H9 (cell line): Measurements from ENCODE around the gene CHPF2. TPM values are rescaled to one million over a fixed set of nuclear protein-coding genes. Genes with fewer than 3 reads are reported as not detected.

ENCODE experiments used
- DNase-seq: peaks from one replicate; pipeline ENCODE4 v3.0.0-alpha.2; 2017
- H2AFZ ChIP-seq: one replicate; pipeline ENCODE4 v1.6.1; 2013; ENCODE audit warnings: mild to moderate bottlenecking, low read length, control low read depth, moderate library complexity
- H2AK5ac ChIP-seq: 2 replicates; pipeline ENCODE4 v1.6.1; 2013; ENCODE audit warnings: low read length, control low read depth, mixed read lengths; ENCODE audit not compliant: insufficient read length
- H2BK120ac ChIP-seq: one replicate; pipeline ENCODE4 v1.6.1; 2013; ENCODE audit warnings: low read depth, mild to moderate bottlenecking, low read length, control low read depth, inconsistent platforms; ENCODE audit not compliant: poor library complexity, severe bottlenecking
- H2BK12ac ChIP-seq: 2 replicates; pipeline ENCODE4 v1.6.1; 2013; ENCODE audit warnings: low read length, control low read depth, mixed read lengths, low read depth; ENCODE audit not compliant: insufficient read length
- H2BK15ac ChIP-seq: 2 replicates; pipeline ENCODE4 v1.6.1; 2013; ENCODE audit warnings: low read depth, low read length, control low read depth
- H2BK20ac ChIP-seq: one replicate; pipeline ENCODE4 v1.6.1; 2013; ENCODE audit warnings: low read depth, mild to moderate bottlenecking, low read length, control low read depth, inconsistent platforms; ENCODE audit not compliant: poor library complexity, severe bottlenecking
- H2BK5ac ChIP-seq: 2 replicates; pipeline ENCODE4 v1.6.1; 2013; ENCODE audit warnings: low read length, control low read depth, mixed read lengths; ENCODE audit not compliant: insufficient read length
- H3K14ac ChIP-seq: 2 replicates; pipeline ENCODE4 v1.6.1; 2013; ENCODE audit warnings: low read length, control low read depth; ENCODE audit not compliant: insufficient read depth
- H3K18ac ChIP-seq: 2 replicates; pipeline ENCODE4 v1.6.1; 2013; ENCODE audit warnings: low read depth, mild to moderate bottlenecking, mixed read lengths, low read length, control low read depth; ENCODE audit not compliant: insufficient read length
- H3K23ac ChIP-seq: 2 replicates; pipeline ENCODE4 v1.6.1; 2013; ENCODE audit warnings: low read length, control low read depth, mixed read lengths, low read depth; ENCODE audit not compliant: insufficient read length
- H3K23me2 ChIP-seq: 2 replicates; pipeline ENCODE4 v1.6.1; 2013; ENCODE audit warnings: low read depth, mild to moderate bottlenecking, mixed read lengths, low read length, control low read depth; ENCODE audit not compliant: insufficient read length, poor library complexity, severe bottlenecking
- H3K27ac ChIP-seq: 2 replicates; pipeline ENCODE4 v1.5.1; 2013; ENCODE audit warnings: low read length, control low read depth, mixed read lengths, low read depth; ENCODE audit not compliant: insufficient read length
- H3K27me3 ChIP-seq: 2 replicates; pipeline ENCODE4 v1.6.1; 2013; ENCODE audit warnings: low read length, control low read depth, inconsistent platforms; ENCODE audit not compliant: insufficient read depth
- H3K4ac ChIP-seq: 2 replicates; pipeline ENCODE4 v1.6.1; 2013; ENCODE audit warnings: low read depth, mild to moderate bottlenecking, control low read depth, inconsistent platforms, low read length, moderate library complexity
- H3K4me1 ChIP-seq: 2 replicates; pipeline ENCODE4 v1.6.1; 2013; ENCODE audit warnings: low read length, control low read depth, inconsistent platforms; ENCODE audit not compliant: insufficient read depth
- H3K4me2 ChIP-seq: 2 replicates; pipeline ENCODE4 v1.6.1; 2013; ENCODE audit warnings: low read length, control low read depth, mixed read lengths; ENCODE audit not compliant: insufficient read length, insufficient read depth
- H3K56ac ChIP-seq: 2 replicates; pipeline ENCODE4 v1.6.1; 2013; ENCODE audit warnings: low read depth, mild to moderate bottlenecking, mixed read lengths, low read length, control low read depth; ENCODE audit not compliant: insufficient read length
- H3K79me1 ChIP-seq: 2 replicates; pipeline ENCODE4 v1.6.1; 2013; ENCODE audit warnings: low read depth, mild to moderate bottlenecking, moderate library complexity, low read length, control low read depth, inconsistent platforms; ENCODE audit not compliant: insufficient read depth, poor library complexity, severe bottlenecking
- H3K79me2 ChIP-seq: 2 replicates; pipeline ENCODE4 v1.6.1; 2013; ENCODE audit warnings: low read length, control low read depth, inconsistent platforms; ENCODE audit not compliant: insufficient read depth
- H3K9ac ChIP-seq: 2 replicates; pipeline ENCODE4 v1.6.1; 2013; ENCODE audit warnings: low read length, control low read depth, mixed read lengths; ENCODE audit not compliant: insufficient read length; ENCODE audit errors: extremely low read depth
- H3K9me3 ChIP-seq: one replicate; pipeline ENCODE4 v1.6.1; 2013; ENCODE audit warnings: low read depth, low read length, inconsistent platforms; ENCODE audit not compliant: control insufficient read depth
- H3T11ph ChIP-seq: one replicate; pipeline ENCODE4 v1.6.1; 2013; ENCODE audit warnings: mild to moderate bottlenecking, low read length, control low read depth, inconsistent platforms
- H4K20me1 ChIP-seq: one replicate; pipeline ENCODE4 v1.6.1; 2013; ENCODE audit not compliant: control insufficient read depth, insufficient read length, insufficient read depth
- H4K5ac ChIP-seq: 2 replicates; pipeline ENCODE4 v1.6.1; 2013; ENCODE audit warnings: low read depth, mild to moderate bottlenecking, mixed read lengths, low read length, control low read depth; ENCODE audit not compliant: insufficient read length
- H4K8ac ChIP-seq: replicated peaks from 2 replicates; pipeline ENCODE4 v1.6.1; 2013; ENCODE audit warnings: low read length, control low read depth, mixed read lengths, low read depth; ENCODE audit not compliant: insufficient read length
- H4K91ac ChIP-seq: 2 replicates; pipeline ENCODE4 v1.6.1; 2013; ENCODE audit warnings: low read depth, mild to moderate bottlenecking, moderate library complexity, mixed read lengths, low read length, control low read depth; ENCODE audit not compliant: insufficient read length
- H3K27ac Mint-ChIP-seq, 3 experiments: 2 replicates in 2 of 3; 3 replicates in 1 of 3; pipeline ENCODE4 v1.8.0; 2020 to 2021; ENCODE audit warnings: mixed read lengths in 3 of 3, mild to moderate bottlenecking in 1 of 3, moderate library complexity in 1 of 3
- H3K27me3 Mint-ChIP-seq: 2 replicates; pipeline ENCODE4 v1.8.0; 2021; ENCODE audit warnings: low read depth, mild to moderate bottlenecking, moderate library complexity, mixed read lengths
- H3K36me3 Mint-ChIP-seq, 3 experiments: 2 replicates in 2 of 3; 3 replicates in 1 of 3; pipeline ENCODE4 v1.8.0; 2020 to 2021; ENCODE audit warnings: low read depth in 3 of 3, mixed read lengths in 3 of 3; ENCODE audit not compliant: insufficient read depth in 1 of 3
- H3K4me1 Mint-ChIP-seq, 2 experiments: 2 replicates each; pipeline ENCODE4 v1.8.0; 2020; ENCODE audit warnings: mixed read lengths in 2 of 2
- H3K4me3 Mint-ChIP-seq, 2 experiments: 2 replicates in 1 of 2; 3 replicates in 1 of 2; pipeline ENCODE4 v1.8.0; 2020 to 2021; ENCODE audit warnings: mild to moderate bottlenecking in 2 of 2, mixed read lengths in 2 of 2, moderate library complexity in 1 of 2
- H3K9me3 Mint-ChIP-seq, 2 experiments: 2 replicates in 1 of 2; 3 replicates in 1 of 2; pipeline ENCODE4 v1.8.0; 2020; ENCODE audit warnings: mild to moderate bottlenecking in 2 of 2, mixed read lengths in 2 of 2, moderate library complexity in 1 of 2
- WGBS: extraction: QIAGEN DNeasy Blood & Tissue Kit; methylation state at CpG from one replicate; pipeline ENCODE4 v1.1.7; 2013; ENCODE audit warnings: missing lambda C conversion rate, low lambda C conversion rate, mixed read lengths; ENCODE audit not compliant: insufficient read length; ENCODE audit errors: extremely low coverage; 5-methylcytosine and 5-hydroxymethylcytosine counted together
- total RNA-seq: library from RNA; stranded (reverse); gene quantifications from 2 replicates; pipeline ENCODE4 v1.2.1, GENCODE V29; 2021
- TF ChIP-seq, protein P1 (sequence below): fragments of 200-600 bp; sonication (generic); conservative IDR thresholded peaks from 3 replicates; pipeline ENCODE4 v1.8.0; 2021; ENCODE audit warnings: antibody characterized with exemption, mild to moderate bottlenecking

The CHPF2 gene
- total RNA-seq, 1 experiment from 2014 or later: 25.7 TPM

DNA sequence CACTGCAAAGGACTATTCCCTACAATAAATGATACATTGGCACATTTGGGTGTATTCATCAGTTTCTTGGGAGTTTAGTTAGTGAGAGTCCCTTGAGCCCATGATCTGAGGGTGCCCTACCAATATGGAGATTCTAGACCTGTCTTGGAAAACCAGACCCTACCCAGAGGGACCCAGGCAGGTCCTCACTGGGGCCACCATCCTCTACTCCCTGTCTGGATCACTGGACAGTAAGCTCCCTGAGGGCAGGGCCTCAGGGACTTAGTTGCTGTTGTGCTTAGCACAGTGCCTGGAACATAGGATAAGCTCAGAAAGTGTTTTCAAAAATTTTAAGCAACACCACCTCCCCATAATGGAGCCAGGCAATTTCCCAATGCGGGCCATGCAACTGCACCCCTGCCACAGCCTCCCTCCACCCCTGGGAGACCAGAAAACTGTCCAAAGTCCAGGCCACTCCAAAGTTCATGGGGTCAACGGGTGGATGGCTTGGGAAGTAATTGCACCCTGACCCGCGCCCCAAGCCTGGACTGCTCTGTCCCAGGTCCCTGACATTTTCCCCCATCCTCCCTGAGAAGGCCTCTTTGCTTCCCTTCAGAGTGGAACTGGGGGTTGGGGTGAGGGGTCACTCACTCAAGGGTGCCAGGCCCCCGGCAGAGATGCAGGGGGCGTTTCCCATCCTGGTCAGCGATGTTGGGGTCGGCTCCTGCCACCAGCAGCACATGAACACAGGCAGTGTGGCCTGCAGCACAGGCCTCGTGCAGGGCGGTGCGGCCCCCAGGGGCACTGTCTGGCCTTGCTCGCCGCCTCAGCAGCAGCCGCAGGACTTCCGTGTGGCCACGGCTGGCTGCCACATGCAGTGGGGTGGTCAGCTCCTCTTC, 46.3 kb upstream of the CHPF2 start:
- Histone ChIP-seq H2AK5ac (no peak overlapping the region), H4K91ac (no peak overlapping the region), H2BK20ac (no peak overlapping the region), H4K8ac (no peak overlapping the region), H3K79me2 (no peaks in the 10 kb centered on the region), H3K4ac (no peak overlapping the region), H4K20me1 (no peaks in the 10 kb centered on the region), H3K4me2 (no peak overlapping the region), H3K56ac (no peak overlapping the region), H3K9me3 (no peaks in the 10 kb centered on the region), H2BK120ac (no peak overlapping the region), H3K14ac (no peak overlapping the region), H3K4me1 (no peaks in the 10 kb centered on the region), H2AFZ (no peak overlapping the region), H3K27ac (no peak overlapping the region), H2BK5ac (no peak overlapping the region), H2BK15ac (no peak overlapping the region), H3K9ac (no peak overlapping the region), H3K23ac (no peak overlapping the region), H3K79me1 (no peaks in the 10 kb centered on the region), H4K5ac (no peak overlapping the region), H2BK12ac (no peak overlapping the region), H3K27me3 (no peaks in the 10 kb centered on the region), H3T11ph (no peak overlapping the region), H3K23me2 (no peaks in the 10 kb centered on the region), H3K18ac (no peak overlapping the region)
- TF ChIP-seq, protein P1, sequence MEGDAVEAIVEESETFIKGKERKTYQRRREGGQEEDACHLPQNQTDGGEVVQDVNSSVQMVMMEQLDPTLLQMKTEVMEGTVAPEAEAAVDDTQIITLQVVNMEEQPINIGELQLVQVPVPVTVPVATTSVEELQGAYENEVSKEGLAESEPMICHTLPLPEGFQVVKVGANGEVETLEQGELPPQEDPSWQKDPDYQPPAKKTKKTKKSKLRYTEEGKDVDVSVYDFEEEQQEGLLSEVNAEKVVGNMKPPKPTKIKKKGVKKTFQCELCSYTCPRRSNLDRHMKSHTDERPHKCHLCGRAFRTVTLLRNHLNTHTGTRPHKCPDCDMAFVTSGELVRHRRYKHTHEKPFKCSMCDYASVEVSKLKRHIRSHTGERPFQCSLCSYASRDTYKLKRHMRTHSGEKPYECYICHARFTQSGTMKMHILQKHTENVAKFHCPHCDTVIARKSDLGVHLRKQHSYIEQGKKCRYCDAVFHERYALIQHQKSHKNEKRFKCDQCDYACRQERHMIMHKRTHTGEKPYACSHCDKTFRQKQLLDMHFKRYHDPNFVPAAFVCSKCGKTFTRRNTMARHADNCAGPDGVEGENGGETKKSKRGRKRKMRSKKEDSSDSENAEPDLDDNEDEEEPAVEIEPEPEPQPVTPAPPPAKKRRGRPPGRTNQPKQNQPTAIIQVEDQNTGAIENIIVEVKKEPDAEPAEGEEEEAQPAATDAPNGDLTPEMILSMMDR: no peak
- no peaks in the 10 kb centered on the region for H3K9me3 Mint-ChIP-seq
- WGBS: no CpG with 5 or more reads among the region's 16 CpGs
- peaks cover 45% of the 10 kb centered on the region for H3K27me3 Mint-ChIP-seq
- DNase-seq: no peak
- no peak overlapping the region for H3K27ac Mint-ChIP-seq
- H3K4me1 Mint-ChIP-seq: no peaks in the 10 kb centered on the region
- H3K4me3 Mint-ChIP-seq: no peak overlapping the region
- no peaks in the 10 kb centered on the region; a peak in 2 of 7 replicates for H3K36me3 Mint-ChIP-seq
